Mammary epithelial cell (primary cell): Measurements from ENCODE around the gene FAM13A.

Source experiments
- CTCF ChIP-seq, 2 donors: IDR thresholded peaks in 1 of 2; conservative IDR thresholded peaks in 1 of 2; 2 replicates each; pipeline ENCODE4 v1.5.1; 2011 to 2012; ENCODE audit warnings: inconsistent platforms in 2 of 2, low read length in 2 of 2, mild to moderate bottlenecking in 2 of 2, control low read depth in 1 of 2, low read depth in 1 of 2; ENCODE audit not compliant: insufficient read depth in 1 of 2; ENCODE audit errors: extremely low read depth in 1 of 2
- EZH2 ChIP-seq: IDR thresholded peaks from 2 replicates; pipeline ENCODE4 v1.6.1; 2012; ENCODE audit warnings: low read length, inconsistent platforms, borderline replicate concordance

- TF ChIP-seq CTCF (conservative IDR thresholded peaks at IDR 0.05 in 1 of 2, IDR thresholded peaks at IDR 0.05 in 1 of 2; ENCODE audit: extremely low read depth in 1 of 2, insufficient read depth in 1 of 2, low read depth in 1 of 2, low read length in 2 of 2): no peak
- TF ChIP-seq EZH2: no peak
Measured at GRCh38 chr4:88754796-88755195, 302.2 kb downstream of the FAM13A start.
